Osteoblast (primary cell): ENCODE results near the gene SLC12A7. TPM values are rescaled to one million over a fixed set of nuclear protein-coding genes. Genes with fewer than 3 reads are reported as not detected.

ENCODE experiments used
- DNase-seq: peaks from one replicate; pipeline ENCODE4 v3.0.0; 2011; ENCODE audit warnings: low spot score, mixed read lengths; ENCODE audit not compliant: insufficient read length; ENCODE audit errors: missing footprints
- H2AFZ ChIP-seq: 2 replicates; pipeline ENCODE4 v1.6.0; 2011; ENCODE audit warnings: mild to moderate bottlenecking, low read length
- H3K27ac ChIP-seq: 2 replicates; pipeline ENCODE4 v1.5.1; 2011; ENCODE audit warnings: mild to moderate bottlenecking, low read depth, low read length, moderate library complexity
- H3K27me3 ChIP-seq: 2 replicates; pipeline ENCODE4 v1.6.0; 2012; ENCODE audit warnings: mild to moderate bottlenecking, control low read depth, inconsistent platforms, low read length, moderate library complexity; ENCODE audit not compliant: insufficient read depth
- H3K36me3 ChIP-seq: 2 replicates; pipeline ENCODE4 v1.5.1; 2011; ENCODE audit warnings: mild to moderate bottlenecking, low read length, control low read depth, moderate library complexity; ENCODE audit not compliant: insufficient read depth
- H3K4me1 ChIP-seq: 2 replicates; pipeline ENCODE4 v1.5.1; 2011; ENCODE audit warnings: mild to moderate bottlenecking, low read length, control low read depth, moderate library complexity; ENCODE audit not compliant: insufficient read depth
- H3K4me2 ChIP-seq: 2 replicates; pipeline ENCODE4 v1.6.0; 2011; ENCODE audit warnings: mild to moderate bottlenecking, low read length; ENCODE audit not compliant: insufficient read depth
- H3K4me3 ChIP-seq: fragments of 200-600 bp; sonication (generic); 3 replicates; pipeline ENCODE4 v1.5.1; 2012; ENCODE audit warnings: mild to moderate bottlenecking, low read length, inconsistent platforms; ENCODE audit not compliant: insufficient read depth
- H3K79me2 ChIP-seq: 2 replicates; pipeline ENCODE4 v1.6.0; 2012; ENCODE audit warnings: mild to moderate bottlenecking, low read length, control low read depth, inconsistent platforms; ENCODE audit not compliant: insufficient read depth
- H3K9me3 ChIP-seq: 2 replicates; pipeline ENCODE4 v1.5.1; 2011; ENCODE audit warnings: low read depth, low read length, control low read depth
- H4K20me1 ChIP-seq: 2 replicates; pipeline ENCODE4 v1.6.0; 2012; ENCODE audit warnings: mild to moderate bottlenecking, low read length, control low read depth; ENCODE audit not compliant: insufficient read depth
- total RNA-seq: library from RNA; depleted of rRNA; stranded (reverse); fragments of >200 nt; gene quantifications from 2 replicates; pipeline ENCODE4 v1.2.3, GENCODE V29; 2012
- TF ChIP-seq, protein P1 (sequence below): IDR thresholded peaks from 2 replicates; pipeline ENCODE4 v1.5.1; 2011; ENCODE audit warnings: mild to moderate bottlenecking, low read depth, low read length, moderate library complexity; ENCODE audit errors: extremely low read depth

Gene SLC12A7
- total RNA-seq, 1 donor = 6.9 TPM

DNA sequence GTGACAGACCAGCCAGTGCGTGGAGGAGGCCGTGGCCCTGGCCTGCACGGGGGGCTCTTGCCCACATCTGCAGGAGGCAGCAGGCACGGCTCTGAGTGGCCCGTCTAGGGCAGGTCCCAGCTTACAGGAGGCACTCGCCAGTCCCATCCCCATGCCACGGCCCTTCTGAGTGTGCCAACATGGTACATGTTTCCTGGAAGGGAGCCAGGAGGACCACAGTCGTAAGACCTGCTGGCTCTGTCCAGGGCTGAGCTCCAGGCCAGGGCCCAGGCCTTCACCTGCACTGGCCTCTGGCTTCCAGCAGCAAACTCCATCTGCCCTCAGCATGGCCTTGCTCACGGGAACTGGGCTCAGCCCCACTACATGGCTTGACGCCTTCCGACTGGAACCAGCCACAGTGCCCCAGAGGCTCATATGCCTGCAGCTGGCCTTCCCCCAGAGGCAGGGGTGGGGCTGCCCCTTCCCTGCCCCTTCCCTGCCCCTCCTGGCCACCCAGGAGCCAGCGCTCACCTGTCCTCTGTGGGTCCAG is 99.5 kb downstream of the SLC12A7 start:
- TF ChIP-seq, protein P1, sequence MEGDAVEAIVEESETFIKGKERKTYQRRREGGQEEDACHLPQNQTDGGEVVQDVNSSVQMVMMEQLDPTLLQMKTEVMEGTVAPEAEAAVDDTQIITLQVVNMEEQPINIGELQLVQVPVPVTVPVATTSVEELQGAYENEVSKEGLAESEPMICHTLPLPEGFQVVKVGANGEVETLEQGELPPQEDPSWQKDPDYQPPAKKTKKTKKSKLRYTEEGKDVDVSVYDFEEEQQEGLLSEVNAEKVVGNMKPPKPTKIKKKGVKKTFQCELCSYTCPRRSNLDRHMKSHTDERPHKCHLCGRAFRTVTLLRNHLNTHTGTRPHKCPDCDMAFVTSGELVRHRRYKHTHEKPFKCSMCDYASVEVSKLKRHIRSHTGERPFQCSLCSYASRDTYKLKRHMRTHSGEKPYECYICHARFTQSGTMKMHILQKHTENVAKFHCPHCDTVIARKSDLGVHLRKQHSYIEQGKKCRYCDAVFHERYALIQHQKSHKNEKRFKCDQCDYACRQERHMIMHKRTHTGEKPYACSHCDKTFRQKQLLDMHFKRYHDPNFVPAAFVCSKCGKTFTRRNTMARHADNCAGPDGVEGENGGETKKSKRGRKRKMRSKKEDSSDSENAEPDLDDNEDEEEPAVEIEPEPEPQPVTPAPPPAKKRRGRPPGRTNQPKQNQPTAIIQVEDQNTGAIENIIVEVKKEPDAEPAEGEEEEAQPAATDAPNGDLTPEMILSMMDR = no peak
- peak; percentile 81 for DNase-seq
- Histone ChIP-seq H3K27ac (no peak overlapping the region), H3K4me3 (no peak overlapping the region), H3K36me3 (no peaks in the 10 kb centered on the region), H3K27me3 (peaks cover 34% of the 10 kb centered on the region), H3K4me2 (no peak overlapping the region), H3K79me2 (no peaks in the 10 kb centered on the region), H4K20me1 (no peaks in the 10 kb centered on the region), H3K4me1 (no peaks in the 10 kb centered on the region), H2AFZ (no peak overlapping the region), H3K9me3 (no peaks in the 10 kb centered on the region)

DNA sequence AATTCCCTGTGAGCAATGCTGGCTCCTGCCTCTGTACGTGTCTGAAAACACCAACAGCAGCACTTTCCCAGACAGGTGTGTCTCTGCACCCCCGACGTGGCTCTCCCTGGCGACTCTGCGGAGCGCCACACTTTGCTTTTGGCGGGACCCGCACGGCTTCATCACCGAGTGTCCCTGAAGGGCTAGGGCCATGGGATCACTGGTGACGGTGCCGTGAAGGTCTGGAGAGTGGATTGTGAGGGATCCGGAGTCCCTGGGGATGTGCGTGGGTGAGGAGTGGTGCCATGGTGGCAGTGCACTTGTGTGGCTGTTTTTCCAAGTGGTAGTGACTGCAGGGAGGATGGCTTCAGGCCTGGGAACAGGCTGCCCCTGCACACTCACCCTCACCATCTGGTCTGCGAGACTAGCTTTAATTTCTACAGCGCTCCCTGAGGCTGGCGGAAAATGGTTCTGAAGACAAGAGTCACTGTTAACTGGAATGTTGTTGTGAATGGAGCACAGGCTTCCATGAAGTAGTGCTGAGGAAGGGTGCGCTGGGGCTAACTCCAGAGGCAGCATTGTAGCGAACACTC is 100.0 kb downstream of the SLC12A7 start:
- Histone ChIP-seq H3K9me3 (no peaks in the 10 kb centered on the region), H3K27me3 (peaks cover 40% of the 10 kb centered on the region), H3K27ac (no peak overlapping the region), H4K20me1 (no peaks in the 10 kb centered on the region), H3K79me2 (no peaks in the 10 kb centered on the region), H2AFZ (no peak overlapping the region), H3K4me3 (no peak overlapping the region), H3K4me1 (no peaks in the 10 kb centered on the region), H3K4me2 (no peak overlapping the region), H3K36me3 (no peaks in the 10 kb centered on the region)
- TF ChIP-seq, protein P1 = no peak
- peak; percentile 92 for DNase-seq

DNA sequence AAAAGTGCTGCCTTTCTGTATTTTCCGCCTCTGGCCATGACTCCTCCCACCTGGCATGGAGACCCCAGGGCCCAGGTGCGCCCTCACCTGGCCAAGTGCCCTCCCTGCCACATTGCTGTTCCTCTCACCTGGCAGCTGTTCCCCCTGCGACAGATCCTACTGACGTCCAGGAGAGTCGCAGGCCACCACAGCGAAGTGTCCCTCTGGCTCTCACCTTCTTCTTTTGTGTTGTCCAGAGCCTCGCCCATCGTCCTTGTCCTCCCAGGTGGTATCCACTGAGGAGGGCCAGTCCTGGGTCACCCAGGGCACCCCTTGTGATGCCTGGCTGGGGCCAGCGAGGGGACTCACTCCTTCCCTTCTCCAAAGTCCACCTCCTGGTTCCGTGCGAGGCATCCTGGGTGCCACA is 100.6 kb downstream of the SLC12A7 start:
- Histone ChIP-seq H3K79me2 (no peaks in the 10 kb centered on the region), H3K9me3 (no peaks in the 10 kb centered on the region), H2AFZ (no peak overlapping the region), H3K36me3 (no peaks in the 10 kb centered on the region), H4K20me1 (no peaks in the 10 kb centered on the region), H3K27ac (no peak overlapping the region), H3K27me3 (peaks cover 40% of the 10 kb centered on the region), H3K4me3 (no peak overlapping the region), H3K4me1 (no peaks in the 10 kb centered on the region), H3K4me2 (no peak overlapping the region)
- TF ChIP-seq, protein P1 = peak; percentile 11
- peak; percentile 91 for DNase-seq

DNA sequence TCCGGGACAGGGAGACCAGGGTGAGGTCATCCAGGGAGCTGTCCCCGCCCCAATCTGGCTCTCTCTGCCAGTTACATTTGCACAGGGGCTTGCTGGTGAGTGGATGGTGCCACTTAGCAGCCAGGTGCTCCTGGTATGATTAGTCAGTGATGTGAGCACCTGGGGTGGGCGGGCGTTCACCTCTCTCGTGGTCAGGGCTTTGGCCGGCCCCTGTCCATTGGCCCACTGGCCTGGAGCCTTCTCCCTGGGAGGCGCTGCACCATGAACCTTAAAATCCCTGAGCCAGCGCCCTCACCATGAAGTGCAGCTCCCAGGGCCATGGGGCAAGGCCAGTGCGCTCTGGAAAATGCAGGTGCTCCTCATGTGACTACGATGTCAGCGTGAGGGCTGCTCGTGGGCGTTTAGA is 101.2 kb downstream of the SLC12A7 start:
- H3K79me2 ChIP-seq = no peaks in the 10 kb centered on the region
- H3K27ac ChIP-seq = no peak overlapping the region
- no peaks in the 10 kb centered on the region for H3K36me3 ChIP-seq
- peaks cover 46% of the 10 kb centered on the region for H3K27me3 ChIP-seq
- H3K4me1 ChIP-seq = no peaks in the 10 kb centered on the region
- TF ChIP-seq, protein P1 = no peak
- H3K4me2 ChIP-seq = no peak overlapping the region
- peak; percentile 78 for DNase-seq
- no peaks in the 10 kb centered on the region for H4K20me1 ChIP-seq
- H3K9me3 ChIP-seq = no peaks in the 10 kb centered on the region
- H3K4me3 ChIP-seq = no peak overlapping the region
- H2AFZ ChIP-seq = no peak overlapping the region
